ENCODE data around the gene THSD7A. TPM values are rescaled to one million over a fixed set of nuclear protein-coding genes. Genes with fewer than 3 reads are reported as not detected.

Gene THSD7A
- total RNA-seq, 3 donors from 2014 or later = 4.0 to 6.9 (median 4.4) TPM

- no peak for DNase-seq (ENCODE audit: low spot score in 2 of 2)
- TF ChIP-seq CTCF (IDR thresholded peaks at IDR 0.05) (no peak), POLR2AphosphoS5 (IDR thresholded peaks at IDR 0.05) (no peak), POLR2A (IDR thresholded peaks at IDR 0.05) (no peak)
- Histone ChIP-seq H3K4me3 (no peak overlapping the region), H3K4me1 (no peaks in the 10 kb centered on the region), H3K9me3 (no peaks in the 10 kb centered on the region), H3K27me3 (no peaks in the 10 kb centered on the region), H3K36me3 (no peaks in the 10 kb centered on the region), H3K27ac (no peak overlapping the region)
- intact Hi-C loops (cut with DNase I; ENCODE audit: low total_unique reads) = no loop called here
Observed at GRCh38 chr7:11328309-11328708, 503.7 kb downstream of the THSD7A start.

- no peaks in the 10 kb centered on the region for H3K36me3 ChIP-seq
- intact Hi-C loops (cut with DNase I; ENCODE audit: low total_unique reads) = no loop called here
- no peak for TF ChIP-seq POLR2A (IDR thresholded peaks at IDR 0.05)
- TF ChIP-seq CTCF (IDR thresholded peaks at IDR 0.05) = no peak
- TF ChIP-seq POLR2AphosphoS5 (IDR thresholded peaks at IDR 0.05) = no peak
- H3K9me3 ChIP-seq = no peaks in the 10 kb centered on the region
- no peaks in the 10 kb centered on the region for H3K27me3 ChIP-seq
- H3K4me3 ChIP-seq = no peak overlapping the region
- H3K4me1 ChIP-seq = no peaks in the 10 kb centered on the region
- DNase-seq (ENCODE audit: low spot score in 2 of 2) = no peak
- no peak overlapping the region for H3K27ac ChIP-seq
Observed at GRCh38 chr7:11327633-11328032, 504.4 kb downstream of the THSD7A start.

All from breast epithelium (tissue), 4 donors.